NCI-H146 treated with DMSO at 0.1 percent for 48 hours (cell line): ENCODE results near the gene DNAH10.

Experiments used
- DNase-seq: peaks from one replicate; lab custom pipeline; 2025; ENCODE audit not compliant: unreplicated experiment; lab: John Stamatoyannopoulos, UW

DNAH10 gene

GRCh38 chr12:123836292-123836691 lies 74.2 kb downstream of the DNAH10 start:
- DNase-seq, result no peak

DNA sequence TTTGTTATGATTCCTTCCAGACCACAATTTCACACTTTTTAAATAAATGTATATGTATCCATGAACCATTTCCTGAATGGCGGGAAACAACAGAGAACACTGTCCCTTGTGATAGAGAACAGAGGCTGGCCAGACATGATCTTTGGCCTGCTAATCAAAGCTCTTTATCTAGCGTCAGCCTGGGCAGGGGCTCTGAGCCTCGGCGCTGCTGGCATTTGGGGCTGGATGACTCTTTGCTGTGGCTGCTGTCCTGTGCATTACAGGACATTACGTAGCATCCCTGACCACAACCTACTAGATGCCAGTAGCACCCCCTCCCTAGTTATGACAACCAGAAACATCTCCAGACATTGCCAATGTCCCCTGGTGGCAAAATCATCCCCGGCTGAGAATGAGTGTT lies 77.7 kb downstream of the DNAH10 start:
- no peak for DNase-seq

DNA sequence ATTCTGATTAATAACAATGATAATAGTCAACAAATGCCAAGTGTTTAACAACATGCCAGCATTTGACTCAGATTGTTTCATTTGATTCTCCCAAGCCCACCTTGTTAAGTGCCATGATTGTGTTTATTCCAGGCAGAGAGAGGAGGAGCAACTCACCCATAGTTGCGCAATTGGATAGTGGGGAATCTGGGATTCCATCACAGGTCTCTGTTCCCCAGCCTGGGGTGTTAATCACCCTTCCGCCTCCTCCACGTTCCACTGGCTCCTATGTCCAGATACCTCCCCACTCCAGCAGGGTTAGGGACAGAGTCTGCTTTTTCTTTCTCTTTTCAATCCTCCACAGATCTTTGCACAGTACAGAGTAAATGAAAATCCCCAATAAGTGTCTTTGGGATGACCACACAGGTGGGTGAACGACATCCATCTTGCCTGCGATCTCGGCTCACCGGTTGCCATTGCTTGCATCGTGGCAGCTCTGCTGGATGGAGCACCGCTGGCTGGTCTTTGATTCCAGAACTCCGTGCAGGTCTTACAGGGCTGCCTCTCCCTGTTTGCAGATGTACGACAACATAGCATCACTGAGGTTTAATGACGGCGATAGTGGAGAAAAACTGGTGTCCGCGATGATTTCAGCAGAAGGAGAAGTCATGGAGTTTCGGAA lies 78.8 kb downstream of the DNAH10 start:
- no peak for DNase-seq

GRCh38 chr12:123843912-123844748 lies 82.0 kb downstream of the DNAH10 start:
- no peak for DNase-seq

- DNase-seq, result no peak
These were observed 83.8 kb downstream of the DNAH10 start for GRCh38 chr12:123845881-123846280.

GRCh38 chr12:123846340-123846739 lies 84.2 kb downstream of the DNAH10 start:
- no peak for DNase-seq

- DNase-seq, result no peak
These were observed 84.9 kb downstream of the DNAH10 start for GRCh38 chr12:123847019-123847418.

DNA sequence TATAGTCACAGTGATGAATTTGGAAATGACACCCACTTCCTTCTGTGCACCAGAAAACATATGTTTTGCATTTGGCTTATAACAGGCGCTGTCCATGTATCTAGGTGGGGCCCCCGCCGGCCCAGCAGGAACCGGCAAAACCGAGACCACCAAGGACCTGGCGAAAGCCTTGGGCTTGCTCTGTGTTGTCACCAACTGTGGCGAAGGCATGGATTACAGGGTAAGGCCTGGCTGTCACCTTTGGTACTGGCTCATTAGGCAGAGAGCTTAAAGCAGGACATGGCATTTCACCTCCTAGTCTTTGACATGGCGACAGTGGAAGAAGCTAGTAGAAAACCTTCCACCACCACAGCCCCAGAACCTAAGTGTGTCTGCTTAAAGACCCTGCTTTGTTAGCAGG lies 85.8 kb downstream of the DNAH10 start:
- no peak for DNase-seq

GRCh38 chr12:123849517-123849916 lies 87.4 kb downstream of the DNAH10 start:
- DNase-seq, result no peak

DNA sequence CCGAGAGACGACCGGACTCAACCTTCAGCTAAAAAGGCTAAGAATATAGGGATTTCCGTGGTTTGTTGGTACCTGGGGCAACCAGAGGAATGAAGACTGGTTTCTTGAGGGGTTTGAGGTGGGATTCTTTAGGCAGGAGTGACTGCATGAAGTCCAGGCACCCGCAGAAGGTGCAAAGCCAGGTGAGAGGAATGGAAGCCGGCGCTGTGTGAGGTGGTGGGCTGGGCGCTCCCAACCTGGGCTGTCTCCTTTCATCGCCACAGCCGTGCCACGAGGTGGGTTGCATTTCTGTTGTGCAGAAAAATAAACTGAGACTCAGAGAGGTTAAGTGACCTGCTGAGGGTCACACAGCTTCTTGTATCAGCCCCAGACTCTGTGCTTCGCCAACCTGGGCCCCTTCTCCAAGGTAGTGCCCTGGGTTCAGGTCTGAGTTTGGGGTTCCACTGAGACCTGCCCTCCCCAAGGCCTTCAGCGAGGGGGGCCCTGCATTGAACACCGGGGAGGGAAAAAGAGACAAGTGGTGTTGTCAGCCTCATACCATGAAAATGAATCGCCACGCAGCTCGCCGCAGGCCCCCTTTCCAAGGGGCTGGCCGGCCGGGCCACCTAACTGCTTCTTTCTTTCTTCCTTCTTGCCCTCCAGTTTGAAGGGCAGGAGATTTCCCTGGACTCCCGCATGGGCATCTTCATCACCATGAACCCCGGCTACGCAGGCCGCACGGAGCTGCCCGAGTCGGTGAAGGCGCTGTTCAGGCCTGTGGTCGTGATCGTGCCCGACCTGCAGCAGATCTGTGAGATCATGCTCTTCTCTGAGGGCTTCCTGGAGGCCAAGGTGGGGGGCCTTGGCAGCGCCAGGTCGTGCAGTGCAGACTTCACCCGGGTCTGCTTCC lies 88.4 kb downstream of the DNAH10 start:
- no peak for DNase-seq

- no peak for DNase-seq
These were observed 91.4 kb downstream of the DNAH10 start for GRCh38 chr12:123853396-123854070.

- DNase-seq, result no peak
These were observed 92.1 kb downstream of the DNAH10 start for GRCh38 chr12:123854232-123854631.

- DNase-seq, result no peak
These were observed 92.8 kb downstream of the DNAH10 start for GRCh38 chr12:123854918-123855317.

DNA sequence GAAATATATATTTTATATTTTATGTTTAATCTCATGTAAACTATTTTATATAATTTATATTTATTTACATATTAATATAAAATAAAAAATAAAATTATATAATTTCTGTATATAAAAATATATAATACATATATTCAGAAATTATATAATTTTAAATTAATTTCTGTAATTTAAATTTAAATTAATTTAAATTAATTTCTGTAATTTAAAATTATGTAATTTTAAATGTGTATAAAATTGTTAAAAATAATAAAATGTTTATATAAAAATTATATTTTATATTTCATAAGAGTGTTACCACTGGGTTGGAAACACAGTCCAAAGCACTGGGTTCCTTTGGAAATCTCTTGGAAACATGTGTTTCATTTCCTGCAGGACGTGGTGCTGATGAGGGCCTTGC lies 94.6 kb downstream of the DNAH10 start:
- no peak for DNase-seq

DNA sequence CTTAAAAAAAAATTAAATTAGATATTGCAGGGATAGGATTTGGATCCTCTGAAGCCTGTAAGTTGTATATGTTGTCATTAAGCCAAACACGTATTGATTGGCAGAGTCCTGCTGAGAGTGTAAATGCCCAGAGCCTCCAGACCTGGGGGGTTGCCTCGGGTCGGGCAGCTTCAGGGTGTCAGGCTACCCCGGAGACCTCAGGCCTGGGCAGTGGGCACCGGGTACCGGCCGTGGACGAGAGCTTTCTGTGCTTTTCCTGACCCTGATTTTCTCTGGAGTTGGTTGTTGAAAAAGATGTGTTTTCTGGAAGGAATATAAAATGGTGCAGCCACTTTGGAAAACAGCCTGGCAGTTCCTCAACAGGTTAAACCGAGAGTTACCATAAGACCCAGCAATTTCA lies 96.1 kb downstream of the DNAH10 start:
- DNase-seq, result no peak

DNA sequence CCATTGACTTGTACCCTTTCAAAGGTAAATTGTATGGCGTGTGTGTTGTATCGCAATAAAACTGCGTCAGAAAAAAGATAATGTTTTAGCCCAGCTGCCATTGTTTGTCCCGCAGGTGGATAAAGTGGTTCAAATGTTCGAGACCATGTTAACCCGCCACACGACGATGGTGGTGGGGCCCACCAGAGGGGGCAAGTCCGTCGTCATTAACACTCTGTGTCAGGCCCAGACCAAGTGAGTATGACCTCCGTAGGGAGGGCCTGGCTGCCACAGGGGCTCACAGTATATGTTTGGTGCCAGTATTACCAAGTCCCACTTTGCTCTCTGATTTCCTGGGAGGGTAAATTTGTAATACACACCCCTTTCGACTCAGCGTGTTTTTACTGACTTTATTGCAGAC lies 96.9 kb downstream of the DNAH10 start:
- no peak for DNase-seq

GRCh38 chr12:123860377-123860776 lies 98.3 kb downstream of the DNAH10 start:
- no peak for DNase-seq

GRCh38 chr12:123861392-123861791 lies 99.3 kb downstream of the DNAH10 start:
- no peak for DNase-seq

- no peak for DNase-seq
These were observed 105.0 kb downstream of the DNAH10 start for GRCh38 chr12:123867141-123867540.

GRCh38 chr12:123868791-123869190 lies 106.7 kb downstream of the DNAH10 start:
- DNase-seq, result no peak

DNA sequence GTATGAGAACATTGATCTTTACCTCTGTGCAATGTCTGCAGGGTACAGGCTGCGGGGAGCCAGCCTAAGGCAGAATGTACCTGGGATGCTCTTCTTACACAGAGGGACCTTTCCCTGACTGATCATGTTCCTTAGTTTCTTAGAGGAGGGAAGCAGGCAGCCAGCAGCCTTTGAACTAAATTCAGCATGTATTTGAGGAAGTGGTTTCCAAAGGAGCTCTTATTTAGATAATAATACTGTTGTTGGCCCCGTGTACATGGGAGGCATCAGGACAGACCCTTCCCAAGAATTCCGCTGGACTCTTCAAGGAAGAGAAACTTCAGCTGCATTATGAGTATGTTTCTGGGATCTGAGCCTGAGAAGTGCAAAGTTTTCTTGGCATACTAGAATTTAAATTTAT lies 111.7 kb downstream of the DNAH10 start:
- no peak for DNase-seq
